ENCODE data around the gene KLHL3.

KLHL3 gene

DNA sequence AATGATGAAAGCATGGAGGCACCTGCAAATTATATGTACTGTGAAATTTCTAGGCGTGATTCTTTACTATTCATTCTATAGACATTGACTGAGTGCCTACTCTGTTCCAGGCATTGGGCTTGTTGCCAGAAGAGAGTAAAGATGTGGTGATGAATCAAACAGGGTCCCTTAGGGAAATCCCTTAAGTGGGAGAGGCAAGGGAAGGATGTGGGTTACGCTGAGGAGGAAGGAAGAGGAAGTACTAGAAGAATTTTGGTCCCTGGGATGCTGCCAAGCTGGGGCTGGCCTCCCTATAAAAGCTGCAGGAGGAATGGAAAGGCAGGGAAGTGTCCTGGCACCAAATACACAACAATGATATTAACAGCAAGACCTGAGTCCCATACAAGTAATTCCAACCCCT is 160.0 kb downstream of the KLHL3 start:
- no peaks in the 10 kb centered on the region for H3K79me2 ChIP-seq (ENCODE audit: control insufficient read depth, low read length)
- no peaks in the 10 kb centered on the region for H3F3A ChIP-seq (ENCODE audit: control insufficient read depth, insufficient read depth)
- no peaks in the 10 kb centered on the region for H3K4me1 ChIP-seq (ENCODE audit: control insufficient read depth, low read length)
- no peaks in the 10 kb centered on the region for H3K36me3 ChIP-seq (ENCODE audit: control insufficient read depth, low read length)
- TF ChIP-seq, protein P1, sequence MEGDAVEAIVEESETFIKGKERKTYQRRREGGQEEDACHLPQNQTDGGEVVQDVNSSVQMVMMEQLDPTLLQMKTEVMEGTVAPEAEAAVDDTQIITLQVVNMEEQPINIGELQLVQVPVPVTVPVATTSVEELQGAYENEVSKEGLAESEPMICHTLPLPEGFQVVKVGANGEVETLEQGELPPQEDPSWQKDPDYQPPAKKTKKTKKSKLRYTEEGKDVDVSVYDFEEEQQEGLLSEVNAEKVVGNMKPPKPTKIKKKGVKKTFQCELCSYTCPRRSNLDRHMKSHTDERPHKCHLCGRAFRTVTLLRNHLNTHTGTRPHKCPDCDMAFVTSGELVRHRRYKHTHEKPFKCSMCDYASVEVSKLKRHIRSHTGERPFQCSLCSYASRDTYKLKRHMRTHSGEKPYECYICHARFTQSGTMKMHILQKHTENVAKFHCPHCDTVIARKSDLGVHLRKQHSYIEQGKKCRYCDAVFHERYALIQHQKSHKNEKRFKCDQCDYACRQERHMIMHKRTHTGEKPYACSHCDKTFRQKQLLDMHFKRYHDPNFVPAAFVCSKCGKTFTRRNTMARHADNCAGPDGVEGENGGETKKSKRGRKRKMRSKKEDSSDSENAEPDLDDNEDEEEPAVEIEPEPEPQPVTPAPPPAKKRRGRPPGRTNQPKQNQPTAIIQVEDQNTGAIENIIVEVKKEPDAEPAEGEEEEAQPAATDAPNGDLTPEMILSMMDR (IDR thresholded peaks at IDR 0.05; ENCODE audit: low read depth, low read length, poor library complexity, severe bottlenecking), result no peak
- TF ChIP-seq EZH2phosphoT487 (IDR thresholded peaks at IDR 0.05; ENCODE audit: borderline replicate concordance, low read length), result no peak
- H3K27ac ChIP-seq (ENCODE audit: low read depth, low read length), result no peak overlapping the region
- H3K9me3 ChIP-seq (ENCODE audit: control insufficient read depth, insufficient read depth, low read length), result peaks cover 5% of the 10 kb centered on the region
- H4K20me1 ChIP-seq (ENCODE audit: control insufficient read depth, insufficient read depth, low read depth, low read length), result no peaks in the 10 kb centered on the region
- H3K27me3 ChIP-seq (ENCODE audit: control insufficient read depth, low read length), result peaks cover 2% of the 10 kb centered on the region; the same call in 1 of the 2 replicates
- H3K4me3 ChIP-seq (ENCODE audit: low read length), result no peak overlapping the region
- H3K9me2 ChIP-seq (replicated peaks; ENCODE audit: control insufficient read depth, low read length), result no peaks in the 10 kb centered on the region
- no peak overlapping the region for H3K4me2 ChIP-seq (ENCODE audit: low read length)

DNA sequence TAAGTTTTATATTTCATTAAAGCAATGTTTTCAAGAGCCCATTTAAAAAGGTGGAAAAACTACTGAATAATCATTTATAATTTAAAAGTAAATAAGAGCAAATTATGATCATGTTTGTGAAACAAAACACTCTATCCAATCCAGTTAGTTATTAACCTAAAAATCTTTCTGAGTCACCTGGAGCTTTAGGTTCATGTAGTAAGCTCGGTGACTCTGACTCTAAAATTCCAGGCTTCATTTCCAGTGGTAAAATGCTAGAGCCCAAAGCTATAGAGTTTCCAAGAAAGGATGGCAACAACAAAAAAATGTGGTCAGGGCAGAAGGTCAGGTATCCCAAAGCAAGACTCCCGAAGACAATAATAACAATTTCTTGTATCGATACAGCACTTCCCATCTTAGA is 160.7 kb downstream of the KLHL3 start:
- no peak for TF ChIP-seq EZH2phosphoT487 (IDR thresholded peaks at IDR 0.05; ENCODE audit: borderline replicate concordance, low read length)
- TF ChIP-seq, protein P1 (IDR thresholded peaks at IDR 0.05; ENCODE audit: low read depth, low read length, poor library complexity, severe bottlenecking), result no peak
- H3K79me2 ChIP-seq (ENCODE audit: control insufficient read depth, low read length), result no peaks in the 10 kb centered on the region

GRCh38 chr5:137573376-137573775 is 162.5 kb downstream of the KLHL3 start:
- H3K27ac ChIP-seq (ENCODE audit: low read depth, low read length), result no peak overlapping the region
- H3K4me2 ChIP-seq (ENCODE audit: low read length), result no peak overlapping the region
- no peaks in the 10 kb centered on the region for H3K36me3 ChIP-seq (ENCODE audit: control insufficient read depth, low read length)
- H3K4me1 ChIP-seq (ENCODE audit: control insufficient read depth, low read length), result no peaks in the 10 kb centered on the region
- H3K9me2 ChIP-seq (replicated peaks; ENCODE audit: control insufficient read depth, low read length), result no peaks in the 10 kb centered on the region
- no peaks in the 10 kb centered on the region for H3K79me2 ChIP-seq (ENCODE audit: control insufficient read depth, low read length)
- no peaks in the 10 kb centered on the region for H4K20me1 ChIP-seq (ENCODE audit: control insufficient read depth, insufficient read depth, low read depth, low read length)
- TF ChIP-seq, protein P1 (IDR thresholded peaks at IDR 0.05; ENCODE audit: low read depth, low read length, poor library complexity, severe bottlenecking), result no peak
- TF ChIP-seq EZH2phosphoT487 (IDR thresholded peaks at IDR 0.05; ENCODE audit: borderline replicate concordance, low read length), result no peak
- H3K27me3 ChIP-seq (ENCODE audit: control insufficient read depth, low read length), result peaks cover 2% of the 10 kb centered on the region; the same call in 1 of the 2 replicates
- no peaks in the 10 kb centered on the region for H3F3A ChIP-seq (ENCODE audit: control insufficient read depth, insufficient read depth)
- H3K9me3 ChIP-seq (ENCODE audit: control insufficient read depth, insufficient read depth, low read length), result peaks cover 5% of the 10 kb centered on the region
- H3K4me3 ChIP-seq (ENCODE audit: low read length), result no peak overlapping the region

More for the DNA sequence above, 160.7 kb downstream of the KLHL3 start:
- H3K4me2 ChIP-seq (ENCODE audit: low read length), result no peak overlapping the region
- H3K27ac ChIP-seq (ENCODE audit: low read depth, low read length), result no peak overlapping the region
- H3K36me3 ChIP-seq (ENCODE audit: control insufficient read depth, low read length), result no peaks in the 10 kb centered on the region
- H3K4me1 ChIP-seq (ENCODE audit: control insufficient read depth, low read length), result no peaks in the 10 kb centered on the region
- H3K27me3 ChIP-seq (ENCODE audit: control insufficient read depth, low read length), result peaks cover 2% of the 10 kb centered on the region; the same call in 1 of the 2 replicates
- H3K9me2 ChIP-seq (replicated peaks; ENCODE audit: control insufficient read depth, low read length), result no peaks in the 10 kb centered on the region
- no peak overlapping the region for H3K4me3 ChIP-seq (ENCODE audit: low read length)
- peaks cover 5% of the 10 kb centered on the region for H3K9me3 ChIP-seq (ENCODE audit: control insufficient read depth, insufficient read depth, low read length)
- H4K20me1 ChIP-seq (ENCODE audit: control insufficient read depth, insufficient read depth, low read depth, low read length), result no peaks in the 10 kb centered on the region
- H3F3A ChIP-seq (ENCODE audit: control insufficient read depth, insufficient read depth), result no peaks in the 10 kb centered on the region
